CD14-positive monocyte (primary cell): ENCODE results near the gene FNDC1. TPM values are rescaled to one million over a fixed set of nuclear protein-coding genes. Genes with fewer than 3 reads are reported as not detected.

Experiments
- DNase-seq, 3 donors: peaks; one replicate each; pipeline ENCODE4 v3.0.0-alpha.2; 2011 to 2022
- H2AFZ ChIP-seq: 2 replicates; pipeline ENCODE4 v1.6.0; 2012; ENCODE audit warnings: mild to moderate bottlenecking, low read depth, low read length, inconsistent platforms; ENCODE audit not compliant: insufficient read depth, poor library complexity, severe bottlenecking
- H3K27ac ChIP-seq, 2 donors: 1 replicate in 1 of 2; 2 replicates in 1 of 2; pipeline ENCODE4 v1.5.1; 2012 to 2013; ENCODE audit warnings: low read length in 2 of 2, control low read depth in 1 of 2, inconsistent platforms in 1 of 2, low read depth in 1 of 2, mild to moderate bottlenecking in 1 of 2
- H3K27me3 ChIP-seq, 2 donors: one replicate each; pipeline versions ENCODE4 v1.6.0 to v1.6.1; 2011 to 2013; ENCODE audit warnings: low read length in 2 of 2; ENCODE audit not compliant: control insufficient read depth in 2 of 2, insufficient read depth in 2 of 2
- H3K36me3 ChIP-seq, 2 donors: replicated peaks in 1 of 2; 1 replicate in 1 of 2; 2 replicates in 1 of 2; pipeline versions ENCODE4 v1.5.1 to v1.6.1; 2012 to 2013; ENCODE audit warnings: low read length in 2 of 2, control low read depth in 1 of 2, inconsistent platforms in 1 of 2, mild to moderate bottlenecking in 1 of 2; ENCODE audit not compliant: insufficient read depth in 2 of 2, control insufficient read depth in 1 of 2
- H3K4me1 ChIP-seq, 2 donors: 1 replicate in 1 of 2; 2 replicates in 1 of 2; pipeline versions ENCODE4 v1.5.1 to v1.6.1; 2012 to 2013; ENCODE audit warnings: low read length in 2 of 2, control low read depth in 1 of 2, inconsistent platforms in 1 of 2, mild to moderate bottlenecking in 1 of 2, moderate library complexity in 1 of 2; ENCODE audit not compliant: insufficient read depth in 2 of 2, control insufficient read depth in 1 of 2
- H3K4me2 ChIP-seq: replicated peaks from 2 replicates; pipeline ENCODE3; 2012; ENCODE audit warnings: low read length, moderate library complexity, mild to moderate bottlenecking; ENCODE audit not compliant: poor library complexity, severe bottlenecking; ENCODE audit errors: extremely low read depth
- H3K4me3 ChIP-seq, 3 experiments: fragments of 200-600 bp in 1 of 3; sonication (generic) in 1 of 3; replicated peaks in 1 of 3; 1 replicate in 2 of 3; 2 replicates in 1 of 3; pipeline ENCODE4 v1.5.1; 2011 to 2013; ENCODE audit warnings: low read length in 3 of 3, mild to moderate bottlenecking in 3 of 3, control low read depth in 2 of 3, low read depth in 2 of 3, inconsistent platforms in 1 of 3, moderate library complexity in 1 of 3
- H3K79me2 ChIP-seq: 2 replicates; pipeline ENCODE4 v1.6.0; 2012; ENCODE audit warnings: mild to moderate bottlenecking, control low read depth, inconsistent platforms, low read length, moderate library complexity; ENCODE audit not compliant: insufficient read depth
- H3K9ac ChIP-seq: 2 replicates; pipeline ENCODE4 v1.6.0; 2017; ENCODE audit warnings: low read length, mild to moderate bottlenecking; ENCODE audit not compliant: insufficient read depth, poor library complexity, severe bottlenecking
- H3K9me3 ChIP-seq, 2 donors: replicated peaks in 1 of 2; 1 replicate in 1 of 2; 2 replicates in 1 of 2; pipeline versions ENCODE4 v1.5.1 to v1.6.1; 2012 to 2013; ENCODE audit warnings: low read length in 2 of 2, control low read depth in 1 of 2; ENCODE audit not compliant: control insufficient read depth in 1 of 2, insufficient read depth in 1 of 2
- H4K20me1 ChIP-seq: 2 replicates; pipeline ENCODE4 v1.6.0; 2012; ENCODE audit warnings: mild to moderate bottlenecking, low read length, control low read depth, moderate library complexity; ENCODE audit not compliant: insufficient read depth
- H3K27ac Mint-ChIP-seq, 7 donors: one replicate each; pipeline ENCODE4 v1.8.0; 2020; ENCODE audit warnings: mild to moderate bottlenecking in 7 of 7, mixed read lengths in 7 of 7, moderate library complexity in 6 of 7, inconsistent platforms in 2 of 7
- H3K27me3 Mint-ChIP-seq, 3 donors: one replicate each; pipeline ENCODE4 v1.8.0; 2021 to 2022; ENCODE audit warnings: low read depth in 3 of 3, mild to moderate bottlenecking in 3 of 3, mixed read lengths in 3 of 3, moderate library complexity in 3 of 3, inconsistent platforms in 1 of 3
- H3K36me3 Mint-ChIP-seq, 2 donors: one replicate each; pipeline ENCODE4 v1.8.0; 2020; ENCODE audit warnings: mixed read lengths in 2 of 2, inconsistent platforms in 1 of 2, mild to moderate bottlenecking in 1 of 2
- H3K4me1 Mint-ChIP-seq: one replicate; pipeline ENCODE4 v1.8.0; 2020; ENCODE audit warnings: mild to moderate bottlenecking, mixed read lengths
- H3K4me3 Mint-ChIP-seq, 2 donors: one replicate each; pipeline ENCODE4 v1.8.0; 2020; ENCODE audit warnings: mild to moderate bottlenecking in 2 of 2, mixed read lengths in 2 of 2, moderate library complexity in 1 of 2
- H3K9me3 Mint-ChIP-seq, 7 donors: one replicate each; pipeline ENCODE4 v1.8.0; 2020 to 2022; ENCODE audit warnings: mixed read lengths in 7 of 7, mild to moderate bottlenecking in 6 of 7, moderate library complexity in 6 of 7, inconsistent platforms in 2 of 7
- CTCF ChIP-seq: fragments of 200-600 bp; IDR thresholded peaks from one replicate; pipeline ENCODE4 v1.8.0; 2022; ENCODE audit warnings: antibody characterized with exemption, mild to moderate bottlenecking
- WGBS: methylation state at CpG from one replicate; pipeline ENCODE4 v1.1.5; 2013; ENCODE audit warnings: missing lambda C conversion rate; ENCODE audit not compliant: insufficient coverage; 5-methylcytosine and 5-hydroxymethylcytosine counted together
- intact Hi-C, 2 donors: fragments of 100-400 bp; cut with micrococcal nuclease; formaldehyde crosslinking; loops; one replicate each; pipeline versions ENCODE4 v1.15.0 to v1.15.1; 2023
- polyA plus RNA-seq, 3 donors: library from polyadenylated mRNA; depleted of rRNA in 1 of 3; unstranded in 2 of 3; stranded (reverse) in 1 of 3; fragments of 300-500 nt in 2 of 3; fragments of >200 nt in 1 of 3; fragmentation: Illumina TruSeq in 2 of 3; gene quantifications; 1 replicate in 2 of 3; 2 replicates in 1 of 3; pipeline ENCODE4 v1.2.3, GENCODE V29; 2012 to 2021

The FNDC1 gene
- polyA plus RNA-seq, 3 donors = not detected

GRCh38 chr6:159221486-159222170 lies 52.4 kb downstream of the FNDC1 start:
- intact Hi-C loops = no loop called here
- Histone ChIP-seq H3K79me2 (no peaks in the 10 kb centered on the region), H4K20me1 (no peaks in the 10 kb centered on the region), H3K36me3 (no peaks in the 10 kb centered on the region), H3K4me3 (no peak overlapping the region), H3K27me3 (peaks cover 4% of the 10 kb centered on the region in 2 donors), H3K4me1 (no peaks in the 10 kb centered on the region), H3K9me3 (no peaks in the 10 kb centered on the region), H3K4me2 (no peak overlapping the region), H3K27ac (no peak overlapping the region), H2AFZ (no peak overlapping the region), H3K9ac (no peak overlapping the region)
- peaks cover 0 to 2% (median 0%) of the 10 kb centered on the region in 7 donors for H3K9me3 Mint-ChIP-seq
- no peak overlapping the region for H3K27ac Mint-ChIP-seq
- 77% methylated on average over 7 of the region's 12 CpGs for WGBS
- no peaks in the 10 kb centered on the region for H3K4me1 Mint-ChIP-seq
- DNase-seq = no peak
- H3K36me3 Mint-ChIP-seq = no peaks in the 10 kb centered on the region
- TF ChIP-seq CTCF = no peak
- H3K27me3 Mint-ChIP-seq = peaks cover 6 to 34% (median 7%) of the 10 kb centered on the region in 3 donors
- H3K4me3 Mint-ChIP-seq = no peak overlapping the region

GRCh38 chr6:159224452-159224851 lies 55.3 kb downstream of the FNDC1 start:
- no peak for DNase-seq
- no peaks in the 10 kb centered on the region for H3K4me1 ChIP-seq
- no peaks in the 10 kb centered on the region for H3K36me3 ChIP-seq
- no peak overlapping the region for H3K4me3 ChIP-seq
- no peak for TF ChIP-seq CTCF
- H2AFZ ChIP-seq = no peak overlapping the region
- H3K4me1 Mint-ChIP-seq = no peaks in the 10 kb centered on the region
- H3K79me2 ChIP-seq = no peaks in the 10 kb centered on the region
- peaks cover 5 to 28% (median 6%) of the 10 kb centered on the region in 3 donors for H3K27me3 Mint-ChIP-seq
- no peak overlapping the region for H3K4me2 ChIP-seq
- H3K36me3 Mint-ChIP-seq = no peaks in the 10 kb centered on the region
- no peaks in the 10 kb centered on the region for H3K9me3 ChIP-seq
- no peak overlapping the region for H3K27ac ChIP-seq
- peaks cover 4 to 8% of the 10 kb centered on the region in 2 donors for H3K27me3 ChIP-seq
- no CpG with 5 or more reads among the region's 2 CpGs for WGBS
- H3K4me3 Mint-ChIP-seq = no peak overlapping the region
- intact Hi-C loops = no loop called here
- H3K27ac Mint-ChIP-seq = no peak overlapping the region
- H3K9me3 Mint-ChIP-seq = peaks cover 0 to 2% (median 0%) of the 10 kb centered on the region in 7 donors
- H3K9ac ChIP-seq = no peak overlapping the region
- no peaks in the 10 kb centered on the region for H4K20me1 ChIP-seq
